MM.1S (cell line): Measurements from ENCODE around the gene PCDH1.

ENCODE experiments used
- EZH2 ChIP-seq: fragments of 300-600 bp; sonication (generic); optimal IDR thresholded peaks from 2 replicates; pipeline ENCODE3; 2017; ENCODE audit warnings: low read depth, mild to moderate bottlenecking, antibody characterized with exemption, low read length, mixed read lengths
- EZH2phosphoT487 ChIP-seq: fragments of 300-600 bp; sonication (generic); IDR thresholded peaks from 2 replicates; pipeline ENCODE4 v1.6.1; 2018; ENCODE audit warnings: antibody characterized with exemption, low read length
- TF ChIP-seq, protein P1 (sequence below): fragments of 300-600 bp; sonication (generic); IDR thresholded peaks from 2 replicates; pipeline ENCODE4 v1.5.1; 2016; ENCODE audit warnings: antibody characterized with exemption, low read length, mixed read lengths

DNA sequence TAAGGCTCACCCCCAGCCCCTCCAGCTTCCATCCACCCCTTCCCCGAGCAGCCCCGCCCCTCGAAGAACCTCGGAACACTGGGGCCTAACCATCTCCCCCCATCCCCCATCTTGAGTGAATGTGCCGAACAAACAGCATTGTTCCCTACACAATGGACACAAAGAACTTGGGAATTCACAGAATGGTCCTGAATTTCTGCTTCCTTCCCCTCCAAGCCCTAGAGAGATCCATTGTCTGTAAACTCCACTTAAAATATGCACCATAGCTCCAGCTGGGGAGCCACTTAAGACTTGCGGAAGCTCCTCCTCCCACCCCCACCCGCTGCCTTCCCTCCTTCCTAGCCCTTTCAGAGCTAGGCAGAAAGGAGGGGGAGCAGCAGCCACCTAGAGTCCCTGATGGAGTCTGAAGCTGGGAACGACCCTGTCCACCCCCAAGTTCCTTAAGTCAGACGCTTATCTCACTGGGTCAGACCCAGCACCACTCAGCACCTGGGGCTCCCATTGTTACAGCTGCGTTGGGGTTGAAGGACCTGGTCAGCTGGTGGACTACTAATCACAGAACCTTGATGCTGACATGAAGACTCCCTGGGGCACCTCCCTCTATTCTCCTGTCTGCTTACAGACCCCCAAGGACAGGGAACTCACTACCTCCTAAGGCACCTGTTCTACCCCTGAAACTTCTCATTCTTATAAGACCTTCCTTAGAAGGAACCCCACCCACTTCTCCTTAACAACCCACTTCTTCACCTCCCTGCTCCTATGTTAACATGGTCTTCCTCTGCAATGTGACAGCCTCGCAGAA, 61.4 kb downstream of the PCDH1 start:
- no peak for TF ChIP-seq EZH2
- TF ChIP-seq EZH2phosphoT487: no peak
- TF ChIP-seq, protein P1, sequence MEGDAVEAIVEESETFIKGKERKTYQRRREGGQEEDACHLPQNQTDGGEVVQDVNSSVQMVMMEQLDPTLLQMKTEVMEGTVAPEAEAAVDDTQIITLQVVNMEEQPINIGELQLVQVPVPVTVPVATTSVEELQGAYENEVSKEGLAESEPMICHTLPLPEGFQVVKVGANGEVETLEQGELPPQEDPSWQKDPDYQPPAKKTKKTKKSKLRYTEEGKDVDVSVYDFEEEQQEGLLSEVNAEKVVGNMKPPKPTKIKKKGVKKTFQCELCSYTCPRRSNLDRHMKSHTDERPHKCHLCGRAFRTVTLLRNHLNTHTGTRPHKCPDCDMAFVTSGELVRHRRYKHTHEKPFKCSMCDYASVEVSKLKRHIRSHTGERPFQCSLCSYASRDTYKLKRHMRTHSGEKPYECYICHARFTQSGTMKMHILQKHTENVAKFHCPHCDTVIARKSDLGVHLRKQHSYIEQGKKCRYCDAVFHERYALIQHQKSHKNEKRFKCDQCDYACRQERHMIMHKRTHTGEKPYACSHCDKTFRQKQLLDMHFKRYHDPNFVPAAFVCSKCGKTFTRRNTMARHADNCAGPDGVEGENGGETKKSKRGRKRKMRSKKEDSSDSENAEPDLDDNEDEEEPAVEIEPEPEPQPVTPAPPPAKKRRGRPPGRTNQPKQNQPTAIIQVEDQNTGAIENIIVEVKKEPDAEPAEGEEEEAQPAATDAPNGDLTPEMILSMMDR: no peak
